ENCODE data around the gene FAAP20. TPM values are rescaled to one million over a fixed set of nuclear protein-coding genes. Genes with fewer than 3 reads are reported as not detected.

Gene FAAP20
- total RNA-seq, 1 experiment from 2014 or later: 114 TPM

- no peak for TF ChIP-seq CTCF (conservative IDR thresholded peaks at IDR 0.05; ENCODE audit: low read depth, low read length)
- no peak for TF ChIP-seq EZH2 (IDR thresholded peaks at IDR 0.05; ENCODE audit: low read length, unreplicated experiment)
- TF ChIP-seq EZH2phosphoT487 (IDR thresholded peaks at IDR 0.05; ENCODE audit: borderline replicate concordance, low read length): no peak
- Histone ChIP-seq H3K9me2 (replicated peaks; ENCODE audit: low read length) (no peaks in the 10 kb centered on the region), H2AFZ (ENCODE audit: low read length) (no peak overlapping the region), H3K4me1 (ENCODE audit: insufficient read depth, low read length) (peaks cover 8% of the 10 kb centered on the region), H3K9me3 (ENCODE audit: low read length) (no peaks in the 10 kb centered on the region), H3K79me2 (ENCODE audit: low read length) (no peaks in the 10 kb centered on the region), H3K27ac (ENCODE audit: low read length) (no peak overlapping the region), H3K27me3 (ENCODE audit: low read length) (no peaks in the 10 kb centered on the region), H3K36me3 (ENCODE audit: low read depth, low read length) (no peaks in the 10 kb centered on the region; the same call in 1 of the 2 replicates), H3K4me3 (ENCODE audit: low read length) (no peak overlapping the region), H4K20me1 (ENCODE audit: low read length) (no peaks in the 10 kb centered on the region), H3K4me2 (ENCODE audit: low read length) (no peak overlapping the region), H3K9ac (ENCODE audit: low read length) (no peak overlapping the region), H3F3A (ENCODE audit: low read length, unreplicated experiment) (no peaks in the 10 kb centered on the region)
- no TSS peak for BruUV-seq (replicated peaks)
- ChIA-PET POLR2A (ENCODE audit: unreplicated experiment) (no interaction called here), CTCF (no interaction called here)
- ATAC-seq (no peak), DNase-seq (no peak)
- intact Hi-C loops (cut with micrococcal nuclease): no loop called here
Measured at GRCh38 chr1:2175681-2176454, 18.7 kb downstream of the FAAP20 start.

- POLR2A ChIA-PET (ENCODE audit: unreplicated experiment): interaction anchor here (0.6 kb wide), 1 partner anchor 56 kb away, joined by 3 read pairs; no protein-coding TSS in a partner anchor
- no peak for DNase-seq
- TF ChIP-seq EZH2 (IDR thresholded peaks at IDR 0.05; ENCODE audit: low read length, unreplicated experiment) (no peak), EZH2phosphoT487 (IDR thresholded peaks at IDR 0.05; ENCODE audit: borderline replicate concordance, low read length) (no peak), CTCF (conservative IDR thresholded peaks at IDR 0.05; ENCODE audit: low read depth, low read length) (no peak)
- Histone ChIP-seq H3F3A (ENCODE audit: low read length, unreplicated experiment) (no peaks in the 10 kb centered on the region), H3K4me1 (ENCODE audit: insufficient read depth, low read length) (peaks cover 2% of the 10 kb centered on the region; the same call in 1 of the 2 replicates), H3K79me2 (ENCODE audit: low read length) (no peaks in the 10 kb centered on the region), H2AFZ (ENCODE audit: low read length) (peak overlapping the region; percentile 59; the same call in 1 of the 2 replicates), H3K9ac (ENCODE audit: low read length) (no peak overlapping the region), H3K27me3 (ENCODE audit: low read length) (no peaks in the 10 kb centered on the region), H4K20me1 (ENCODE audit: low read length) (no peaks in the 10 kb centered on the region), H3K9me2 (replicated peaks; ENCODE audit: low read length) (no peaks in the 10 kb centered on the region), H3K27ac (ENCODE audit: low read length) (no peak overlapping the region), H3K4me2 (ENCODE audit: low read length) (no peak overlapping the region), H3K36me3 (ENCODE audit: low read depth, low read length) (no peaks in the 10 kb centered on the region; the same call in 1 of the 2 replicates), H3K4me3 (ENCODE audit: low read length) (no peak overlapping the region; the same call in 1 of the 2 replicates), H3K9me3 (ENCODE audit: low read length) (no peaks in the 10 kb centered on the region)
- CTCF ChIA-PET: interaction anchor here (1.0 to 1.8 kb wide), 3 partner anchors 20 to 42 kb away, joined by 3 to 27 read pairs (median 15); partner anchors contain the start of gene FAAP20
- intact Hi-C loops (cut with micrococcal nuclease): no loop called here
- BruUV-seq (replicated peaks): no TSS peak
- no peak for ATAC-seq
Measured at GRCh38 chr1:2175055-2175414, 19.5 kb downstream of the FAAP20 start.

Data from PC-3 (cell line).